CD4-positive, alpha-beta T cell (primary cell): ENCODE measurements around the gene RIMBP3C. TPM values are rescaled to one million over a fixed set of nuclear protein-coding genes. Genes with fewer than 3 reads are reported as not detected.
"Not testable (repeated sequence)": the region's sequence is repeated elsewhere in the genome, so short reads cannot be mapped to it uniquely, and the experiment has no call there.

ENCODE experiments used
- ATAC-seq: fragments of 200-7000 bp; cut with Tn5 transposase; one replicate; pipeline ENCODE4 v1.10.0; 2022; ENCODE audit warnings: mild to moderate bottlenecking; ENCODE audit not compliant: poor library complexity
- CTCF ChIA-PET: fragments of 350-600 bp; sonication (Branson Sonifier 250); formaldehyde crosslinking; loops from one replicate; lab custom pipeline; 2021; ENCODE audit warnings: antibody characterized with exemption, inconsistent platforms; lab: Charles Lee
- POLR2A ChIA-PET: fragments of 350-600 bp; sonication (Branson Sonifier 250); formaldehyde crosslinking; loops from one replicate; lab custom pipeline; 2021; ENCODE audit warnings: antibody characterized with exemption, inconsistent platforms; lab: Charles Lee
- DNase-seq, 14 experiments: peaks; one replicate each; pipeline ENCODE4 v3.0.0-alpha.2; 2013 to 2020; ENCODE audit warnings: mixed read lengths in 2 of 14
- H3K27ac ChIP-seq, 2 donors: one replicate each; pipeline versions ENCODE4 v1.5.1 to v1.7.0; 2013; ENCODE audit warnings: low read length in 2 of 2, low read depth in 1 of 2, mild to moderate bottlenecking in 1 of 2
- H3K27me3 ChIP-seq, 2 experiments: 1 replicate in 1 of 2; 2 replicates in 1 of 2; pipeline versions ENCODE4 v1.6.1 to v1.7.0; 2013; ENCODE audit warnings: low read length in 2 of 2, control low read depth in 1 of 2, mild to moderate bottlenecking in 1 of 2, moderate library complexity in 1 of 2; ENCODE audit not compliant: insufficient read depth in 2 of 2, control insufficient read depth in 1 of 2
- H3K36me3 ChIP-seq: one replicate; pipeline ENCODE4 v1.6.1; 2013; ENCODE audit warnings: low read length, control low read depth; ENCODE audit not compliant: insufficient read depth
- H3K4me1 ChIP-seq: one replicate; pipeline ENCODE4 v1.6.1; 2013; ENCODE audit warnings: low read length, control low read depth; ENCODE audit not compliant: insufficient read depth
- H3K4me3 ChIP-seq: one replicate; pipeline ENCODE4 v1.5.1; 2013; ENCODE audit warnings: mild to moderate bottlenecking, low read length, moderate library complexity
- H3K9me3 ChIP-seq, 2 experiments: 1 replicate in 1 of 2; 2 replicates in 1 of 2; pipeline versions ENCODE4 v1.6.1 to v1.7.0; 2013; ENCODE audit warnings: low read length in 2 of 2, mild to moderate bottlenecking in 2 of 2, control low read depth in 1 of 2, moderate library complexity in 1 of 2; ENCODE audit not compliant: control insufficient read depth in 1 of 2, insufficient read depth in 1 of 2
- H3K27ac Mint-ChIP-seq: one replicate; pipeline ENCODE4 v1.8.0; 2020; ENCODE audit warnings: mixed read lengths
- H3K27me3 Mint-ChIP-seq: one replicate; pipeline ENCODE4 v1.8.0; 2021; ENCODE audit warnings: mixed read lengths
- H3K36me3 Mint-ChIP-seq: one replicate; pipeline ENCODE4 v1.8.0; 2021; ENCODE audit warnings: low read depth, mixed read lengths
- H3K4me1 Mint-ChIP-seq: one replicate; pipeline ENCODE4 v1.8.0; 2021; ENCODE audit warnings: low read depth, mixed read lengths
- H3K4me3 Mint-ChIP-seq: one replicate; pipeline ENCODE4 v1.8.0; 2020; ENCODE audit warnings: mild to moderate bottlenecking, mixed read lengths
- H3K9me3 Mint-ChIP-seq: one replicate; pipeline ENCODE4 v1.8.0; 2020; ENCODE audit warnings: mixed read lengths
- CTCF ChIP-seq: fragments of 200-600 bp; IDR thresholded peaks from one replicate; pipeline ENCODE4 v1.8.0; 2022; ENCODE audit warnings: antibody characterized with exemption, mild to moderate bottlenecking
- intact Hi-C, 2 experiments: fragments of 100-400 bp; cut with DNase I in 1 of 2; cut with micrococcal nuclease in 1 of 2; formaldehyde crosslinking; loops; one replicate each; pipeline versions ENCODE4 v1.15.1 to v1.9.0; 2023 to 2025; cut with DNase I, micrococcal nuclease
- polyA plus RNA-seq, 2 donors: library from polyadenylated mRNA; unstranded; fragments of 120-200 nt; gene quantifications; one replicate each; pipeline ENCODE4 v1.2.1, GENCODE V29; 2013
- total RNA-seq, 174 experiments: library from RNA in 2 of 174; stranded (reverse) in 2 of 174; gene quantifications; one replicate each; pipeline ENCODE4 v1.2.3 and lab custom pipeline; 2021 to 2026

RIMBP3C gene
- total RNA-seq = under 1 TPM in 1 of 2 experiments, not detected in 1; 0.14 TPM
- polyA plus RNA-seq (2013, experiment 1 of 2) = 0.66 TPM
- polyA plus RNA-seq (2013, experiment 2 of 2) = 0.37 TPM
- 0 to 1.1 (median 0.10) reads per million in 172 experiments for total RNA-seq (lab: John Stamatoyannopoulos, UW)

GRCh38 chr22:21551361-21551760 is at the start of gene RIMBP3C:
TSS of gene RIMBP3C (minus strand) at chr22:21551461. CDS start at chr22:21550976, 485 bp downstream.
- H3K36me3 ChIP-seq, POLR2A ChIA-PET, H3K36me3 Mint-ChIP-seq, H3K27me3 Mint-ChIP-seq, H3K4me1 Mint-ChIP-seq, H3K9me3 ChIP-seq, DNase-seq, H3K27ac ChIP-seq, H3K27me3 ChIP-seq, H3K4me3 Mint-ChIP-seq, H3K4me1 ChIP-seq, H3K4me3 ChIP-seq, ATAC-seq, H3K27ac Mint-ChIP-seq, CTCF ChIA-PET, intact Hi-C loops, H3K9me3 Mint-ChIP-seq: not testable (repeated sequence)

GRCh38 chr22:21599053-21599893 is 48.0 kb upstream of the RIMBP3C start:
- Histone ChIP-seq H3K9me3 (no peaks in the 10 kb centered on the region), H3K27me3 (no peaks in the 10 kb centered on the region), H3K4me3 (no peak overlapping the region), H3K4me1 (peaks cover 16% of the 10 kb centered on the region), H3K36me3 (peaks cover 32% of the 10 kb centered on the region), H3K27ac (no peak overlapping the region)
- no peak for TF ChIP-seq CTCF
- CTCF ChIA-PET = no interaction called here
- Mint-ChIP-seq H3K4me1 (peaks cover 43% of the 10 kb centered on the region), H3K4me3 (no peak overlapping the region), H3K27me3 (no peaks in the 10 kb centered on the region), H3K9me3 (no peaks in the 10 kb centered on the region), H3K27ac (peak overlapping the region; percentile 34), H3K36me3 (peaks cover 48% of the 10 kb centered on the region)
- intact Hi-C loops = no loop called here
- DNase-seq = no peak
- POLR2A ChIA-PET = no interaction called here
- no peak for ATAC-seq

GRCh38 chr22:21598302-21598701 is 47.0 kb upstream of the RIMBP3C start:
- DNase-seq (no peak), ATAC-seq (no peak)
- intact Hi-C loops = no loop called here
- ChIA-PET POLR2A (no interaction called here), CTCF (interaction anchor here (1.2 kb wide), 1 partner anchor 45 kb away, joined by 4 read pairs; no protein-coding TSS in a partner anchor)
- Mint-ChIP-seq H3K4me3 (no peak overlapping the region), H3K36me3 (peaks cover 57% of the 10 kb centered on the region), H3K4me1 (peaks cover 52% of the 10 kb centered on the region), H3K27me3 (no peaks in the 10 kb centered on the region), H3K9me3 (no peaks in the 10 kb centered on the region), H3K27ac (peak overlapping the region; percentile 32)
- peaks cover 21% of the 10 kb centered on the region for H3K4me1 ChIP-seq
- H3K4me3 ChIP-seq = no peak overlapping the region
- no peaks in the 10 kb centered on the region for H3K9me3 ChIP-seq
- H3K27ac ChIP-seq = no peak overlapping the region
- no peaks in the 10 kb centered on the region for H3K27me3 ChIP-seq
- TF ChIP-seq CTCF = no peak
- H3K36me3 ChIP-seq = peaks cover 42% of the 10 kb centered on the region

GRCh38 chr22:21596356-21597135 is 45.3 kb upstream of the RIMBP3C start:
- H3K4me3 Mint-ChIP-seq, H3K27ac ChIP-seq, ATAC-seq, H3K27me3 Mint-ChIP-seq, H3K9me3 ChIP-seq, intact Hi-C loops, CTCF ChIA-PET, H3K4me3 ChIP-seq, H3K27me3 ChIP-seq, H3K27ac Mint-ChIP-seq, DNase-seq, H3K9me3 Mint-ChIP-seq: not testable (repeated sequence)
- Mint-ChIP-seq H3K36me3 (peaks cover 65% of the 10 kb centered on the region), H3K4me1 (peaks cover 56% of the 10 kb centered on the region)
- peaks cover 53% of the 10 kb centered on the region for H3K36me3 ChIP-seq
- POLR2A ChIA-PET = interaction anchor here (1.2 kb wide), 1 partner anchor 33 kb away, joined by 3 read pairs; the partner anchor contains the start of gene YDJC
- H3K4me1 ChIP-seq = peaks cover 21% of the 10 kb centered on the region
